Measurements from ENCODE around the gene PRKAG2.

PRKAG2 gene

DNA sequence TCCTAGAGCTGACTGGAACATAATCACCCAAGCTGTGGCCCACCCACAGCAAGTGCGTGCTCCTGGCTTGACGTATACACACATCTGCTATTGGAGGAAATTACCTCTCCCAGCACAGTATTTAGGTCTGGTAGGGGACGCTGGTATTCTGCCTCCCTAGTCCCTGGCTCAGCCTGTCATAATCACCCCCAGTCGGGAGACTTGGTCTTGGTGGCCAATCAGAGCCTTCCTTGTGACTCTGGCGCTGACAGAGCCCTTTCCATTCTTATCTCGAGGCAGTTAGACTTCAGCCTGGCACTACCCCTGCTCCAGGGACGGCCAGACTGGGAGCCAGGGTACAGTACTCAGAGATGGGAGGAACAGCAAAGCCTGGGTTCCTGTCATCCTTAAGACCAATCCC is 14.3 kb upstream of the PRKAG2 start:
- no peak for DNase-seq
- in situ Hi-C loops (cut with HindIII; ENCODE audit: low pct_ligation_motif_present, low sequenced_read_pairs), result no loop called here
- TF ChIP-seq, protein P1, sequence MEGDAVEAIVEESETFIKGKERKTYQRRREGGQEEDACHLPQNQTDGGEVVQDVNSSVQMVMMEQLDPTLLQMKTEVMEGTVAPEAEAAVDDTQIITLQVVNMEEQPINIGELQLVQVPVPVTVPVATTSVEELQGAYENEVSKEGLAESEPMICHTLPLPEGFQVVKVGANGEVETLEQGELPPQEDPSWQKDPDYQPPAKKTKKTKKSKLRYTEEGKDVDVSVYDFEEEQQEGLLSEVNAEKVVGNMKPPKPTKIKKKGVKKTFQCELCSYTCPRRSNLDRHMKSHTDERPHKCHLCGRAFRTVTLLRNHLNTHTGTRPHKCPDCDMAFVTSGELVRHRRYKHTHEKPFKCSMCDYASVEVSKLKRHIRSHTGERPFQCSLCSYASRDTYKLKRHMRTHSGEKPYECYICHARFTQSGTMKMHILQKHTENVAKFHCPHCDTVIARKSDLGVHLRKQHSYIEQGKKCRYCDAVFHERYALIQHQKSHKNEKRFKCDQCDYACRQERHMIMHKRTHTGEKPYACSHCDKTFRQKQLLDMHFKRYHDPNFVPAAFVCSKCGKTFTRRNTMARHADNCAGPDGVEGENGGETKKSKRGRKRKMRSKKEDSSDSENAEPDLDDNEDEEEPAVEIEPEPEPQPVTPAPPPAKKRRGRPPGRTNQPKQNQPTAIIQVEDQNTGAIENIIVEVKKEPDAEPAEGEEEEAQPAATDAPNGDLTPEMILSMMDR (IDR thresholded peaks at IDR 0.05; ENCODE audit: low read depth, low read length, missing control alignments), result no peak
- H3K27me3 ChIP-seq (replicated peaks), result peaks cover 18% of the 10 kb centered on the region
- no peaks in the 10 kb centered on the region for H3K36me3 ChIP-seq (replicated peaks)
- no peak overlapping the region for H3K27ac ChIP-seq
- no peak overlapping the region for H3K4me3 ChIP-seq (ENCODE audit: low read depth, low read length)

DNA sequence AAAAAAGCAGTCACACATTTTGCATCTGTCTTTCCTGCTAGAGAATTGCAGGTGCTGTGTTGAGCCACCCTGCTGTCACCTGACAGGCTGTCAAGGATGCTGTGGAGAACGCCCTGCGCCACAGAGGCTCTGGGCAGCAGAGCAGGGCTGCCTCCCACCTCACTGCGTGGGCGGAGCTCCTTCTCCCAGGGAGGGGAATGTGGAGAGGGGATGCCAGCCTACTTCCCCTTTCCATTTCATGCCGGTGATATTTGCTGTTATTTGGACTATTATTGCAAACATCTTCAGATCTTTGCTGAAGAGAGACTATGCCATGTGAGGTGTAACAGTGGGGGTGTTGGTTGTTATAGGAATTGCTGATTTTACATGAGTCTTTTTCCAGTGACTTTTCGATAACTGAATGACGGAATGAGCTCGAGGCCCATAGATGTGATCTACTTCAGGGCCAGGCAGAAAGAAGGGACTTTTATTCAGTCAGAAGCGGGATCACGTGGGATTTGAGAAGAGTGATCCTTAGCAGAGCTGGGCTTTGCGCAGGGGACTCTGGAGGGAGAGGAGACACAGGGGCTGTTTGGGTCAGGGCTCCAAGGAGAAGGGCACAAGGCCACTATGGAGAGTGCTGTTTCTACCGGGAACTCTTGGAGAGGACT is 13.6 kb upstream of the PRKAG2 start:
- in situ Hi-C loops (cut with HindIII; ENCODE audit: low pct_ligation_motif_present, low sequenced_read_pairs), result no loop called here
- H3K4me3 ChIP-seq (ENCODE audit: low read depth, low read length), result no peak overlapping the region
- TF ChIP-seq, protein P1 (IDR thresholded peaks at IDR 0.05; ENCODE audit: low read depth, low read length, missing control alignments), result no peak
- no peaks in the 10 kb centered on the region for H3K36me3 ChIP-seq (replicated peaks)
- peaks cover 21% of the 10 kb centered on the region for H3K27me3 ChIP-seq (replicated peaks)
- no peak overlapping the region for H3K27ac ChIP-seq
- DNase-seq, result no peak

DNA sequence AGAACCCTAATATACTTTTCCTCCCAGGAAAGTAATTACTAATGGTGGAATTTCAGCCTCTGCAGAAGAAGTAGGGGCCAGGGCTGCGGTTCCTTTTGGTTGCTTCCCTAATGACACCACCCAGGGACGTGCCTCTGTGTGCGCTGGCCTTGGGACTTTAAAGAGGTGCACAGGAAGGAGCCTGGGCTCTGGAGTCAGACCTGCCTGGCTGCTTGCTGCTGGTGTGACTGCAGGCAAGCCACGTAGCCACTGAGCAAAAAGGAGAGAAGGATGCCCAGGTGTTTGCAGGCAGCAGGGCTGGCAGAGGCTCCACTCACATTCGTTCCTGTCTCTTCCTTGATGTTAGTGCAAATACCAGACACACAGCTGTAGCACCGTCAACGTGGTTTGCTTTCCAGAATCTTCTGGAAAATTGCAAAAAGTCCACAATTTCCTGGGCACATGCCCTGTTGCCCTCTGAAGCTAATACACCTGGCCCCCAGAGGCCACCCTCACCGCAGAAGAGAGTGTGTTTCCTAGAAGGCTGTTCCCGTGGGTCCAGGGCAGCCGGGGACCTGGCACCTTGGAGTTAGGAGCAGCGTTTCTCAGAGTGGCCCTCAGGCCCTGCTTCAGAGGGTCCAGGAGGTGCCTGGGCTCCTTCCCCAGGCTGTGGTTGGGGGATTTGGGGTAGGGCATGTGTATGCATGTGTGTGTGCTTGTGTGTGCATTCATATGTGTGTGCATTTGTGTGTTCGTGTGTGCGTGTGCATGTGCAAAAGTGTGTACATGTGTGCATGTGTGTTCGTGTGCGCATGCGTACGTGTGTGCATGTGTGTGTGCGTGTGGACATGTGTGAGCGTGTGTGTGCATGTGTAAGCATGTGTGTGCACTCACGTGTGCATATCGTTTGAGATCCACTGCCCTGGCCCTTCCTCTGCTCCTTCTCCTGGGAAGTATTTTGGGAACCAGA is 12.8 kb upstream of the PRKAG2 start:
- DNase-seq, result no peak
- H3K27me3 ChIP-seq (replicated peaks), result peaks cover 21% of the 10 kb centered on the region
- TF ChIP-seq, protein P1 (IDR thresholded peaks at IDR 0.05; ENCODE audit: low read depth, low read length, missing control alignments), result no peak

DNA sequence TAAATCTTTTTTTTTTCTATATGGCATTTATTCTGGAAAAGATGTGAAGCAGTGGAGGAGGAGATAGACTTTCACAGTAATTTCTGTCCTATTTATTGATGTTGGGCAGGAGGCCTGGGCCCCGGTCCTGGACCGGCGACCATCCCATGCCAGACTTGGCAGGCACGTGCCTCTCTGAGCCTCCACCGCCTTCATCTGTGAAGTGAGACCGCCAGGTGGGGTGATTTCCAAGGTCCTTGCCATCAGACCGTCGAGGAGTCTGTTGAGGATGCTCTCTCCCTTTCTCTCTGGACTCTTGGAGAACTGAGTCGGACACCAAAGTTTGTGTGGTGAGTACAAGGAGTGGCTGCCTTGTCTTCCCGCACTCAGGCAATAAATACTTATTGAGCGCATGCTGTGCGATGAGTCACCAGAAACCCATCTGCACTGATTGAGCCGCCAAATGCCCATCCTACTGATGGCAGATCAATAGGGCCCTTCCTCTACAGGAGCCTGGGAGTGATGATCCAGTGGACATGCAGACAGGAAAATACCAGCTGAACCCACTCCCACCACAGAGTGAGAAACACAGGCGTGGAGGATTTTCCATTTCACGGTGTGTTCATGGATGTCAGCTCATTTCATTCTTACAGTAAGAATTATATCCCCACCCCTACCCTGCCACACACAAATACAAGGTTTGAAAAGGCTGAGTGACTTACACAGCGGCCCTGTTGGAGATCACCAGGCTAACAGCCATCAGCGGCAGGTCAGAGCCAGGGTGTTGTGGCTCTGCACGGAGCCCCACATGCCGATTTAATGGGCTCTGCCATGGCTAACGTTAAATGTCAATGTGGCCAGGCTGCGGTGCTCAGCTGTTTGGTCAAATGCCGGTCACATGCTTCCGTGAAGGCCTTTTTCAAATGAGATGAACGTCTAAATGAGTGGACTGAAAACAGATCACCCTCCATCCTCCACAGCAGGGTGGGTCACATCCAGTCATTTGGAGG is 11.5 kb upstream of the PRKAG2 start:
- H3K4me3 ChIP-seq (ENCODE audit: low read depth, low read length), result no peak overlapping the region
- in situ Hi-C loops (cut with HindIII; ENCODE audit: low pct_ligation_motif_present, low sequenced_read_pairs), result no loop called here
- no peak for DNase-seq
- TF ChIP-seq, protein P1 (IDR thresholded peaks at IDR 0.05; ENCODE audit: low read depth, low read length, missing control alignments), result no peak
- H3K36me3 ChIP-seq (replicated peaks), result no peaks in the 10 kb centered on the region
- H3K27ac ChIP-seq, result no peak overlapping the region
- peaks cover 21% of the 10 kb centered on the region for H3K27me3 ChIP-seq (replicated peaks)

More for the DNA sequence above, 12.8 kb upstream of the PRKAG2 start:
- Histone ChIP-seq H3K27ac (no peak overlapping the region), H3K4me3 (ENCODE audit: low read depth, low read length) (no peak overlapping the region), H3K36me3 (replicated peaks) (no peaks in the 10 kb centered on the region)
- in situ Hi-C loops (cut with HindIII; ENCODE audit: low pct_ligation_motif_present, low sequenced_read_pairs), result no loop called here

DNA sequence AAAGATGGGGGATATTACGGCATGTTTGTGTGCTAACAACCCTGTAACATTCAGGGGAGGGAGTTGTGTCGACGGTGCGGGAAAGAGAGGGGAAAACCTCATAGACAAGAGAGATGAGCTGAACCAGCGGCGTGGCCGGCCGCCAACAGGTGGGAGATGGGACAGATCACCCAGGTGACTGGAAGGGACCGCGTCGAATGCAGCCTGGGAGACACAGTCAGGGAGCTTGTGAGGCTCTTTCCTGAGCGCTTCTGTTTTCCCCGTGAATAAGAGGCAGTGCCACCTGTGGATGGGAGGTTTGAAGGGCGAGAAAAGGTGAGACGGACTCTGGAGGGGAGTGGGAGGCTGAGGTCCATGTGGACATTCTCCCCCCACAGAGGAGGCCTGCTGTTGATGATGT is 9.9 kb upstream of the PRKAG2 start:
- TF ChIP-seq, protein P1 (IDR thresholded peaks at IDR 0.05; ENCODE audit: low read depth, low read length, missing control alignments), result no peak
- Histone ChIP-seq H3K27me3 (replicated peaks) (peaks cover 23% of the 10 kb centered on the region), H3K36me3 (replicated peaks) (no peaks in the 10 kb centered on the region), H3K4me3 (ENCODE audit: low read depth, low read length) (no peak overlapping the region), H3K27ac (no peak overlapping the region)
- in situ Hi-C loops (cut with HindIII; ENCODE audit: low pct_ligation_motif_present, low sequenced_read_pairs), result no loop called here
- no peak for DNase-seq

Data from brain microvascular endothelial cell (primary cell).